Ishikawa (cell line): ENCODE data around the gene TANK.
A peak's percentile ranks its signal among the peaks of the same experiment; 100 is the strongest.

Source experiments
- CEBPB ChIP-seq: IDR thresholded peaks from 2 replicates; pipeline ENCODE4 v1.6.1; 2012
- CREB1 ChIP-seq: IDR thresholded peaks from 2 replicates; pipeline ENCODE4 v1.6.1; 2012; ENCODE audit warnings: low read depth
- EGR1 ChIP-seq: IDR thresholded peaks from 2 replicates; pipeline ENCODE4 v1.6.1; 2012
- EP300 ChIP-seq: IDR thresholded peaks from 2 replicates; pipeline ENCODE4 v1.6.1; 2012; ENCODE audit warnings: borderline replicate concordance
- FOXM1 ChIP-seq: IDR thresholded peaks from 2 replicates; pipeline ENCODE4 v1.6.1; 2012; ENCODE audit warnings: low read depth, borderline replicate concordance
- MAX ChIP-seq: IDR thresholded peaks from 2 replicates; pipeline ENCODE4 v1.6.1; 2012
- NFIC ChIP-seq: IDR thresholded peaks from 2 replicates; pipeline ENCODE4 v1.6.1; 2012
- RAD21 ChIP-seq: IDR thresholded peaks from 2 replicates; pipeline ENCODE4 v1.6.1; 2012; ENCODE audit warnings: low read depth
- REST ChIP-seq: IDR thresholded peaks from 2 replicates; pipeline ENCODE4 v1.6.1; 2012; ENCODE audit warnings: low read depth, mild to moderate bottlenecking
- TAF1 ChIP-seq: IDR thresholded peaks from 2 replicates; pipeline ENCODE4 v1.6.1; 2012; ENCODE audit warnings: low read depth, mild to moderate bottlenecking
- TCF12 ChIP-seq: IDR thresholded peaks from 2 replicates; pipeline ENCODE4 v1.6.1; 2012; ENCODE audit warnings: low read depth
- TEAD4 ChIP-seq: IDR thresholded peaks from 2 replicates; pipeline ENCODE4 v1.6.1; 2012
- YY1 ChIP-seq: IDR thresholded peaks from 2 replicates; pipeline ENCODE4 v1.6.1; 2012; ENCODE audit warnings: low read depth
- ZBTB7A ChIP-seq: IDR thresholded peaks from 2 replicates; pipeline ENCODE4 v1.6.1; 2012; ENCODE audit warnings: low read depth
- TF ChIP-seq, protein P1 (sequence below): IDR thresholded peaks from 2 replicates; pipeline ENCODE4 v1.6.1; 2012

TANK gene

DNA sequence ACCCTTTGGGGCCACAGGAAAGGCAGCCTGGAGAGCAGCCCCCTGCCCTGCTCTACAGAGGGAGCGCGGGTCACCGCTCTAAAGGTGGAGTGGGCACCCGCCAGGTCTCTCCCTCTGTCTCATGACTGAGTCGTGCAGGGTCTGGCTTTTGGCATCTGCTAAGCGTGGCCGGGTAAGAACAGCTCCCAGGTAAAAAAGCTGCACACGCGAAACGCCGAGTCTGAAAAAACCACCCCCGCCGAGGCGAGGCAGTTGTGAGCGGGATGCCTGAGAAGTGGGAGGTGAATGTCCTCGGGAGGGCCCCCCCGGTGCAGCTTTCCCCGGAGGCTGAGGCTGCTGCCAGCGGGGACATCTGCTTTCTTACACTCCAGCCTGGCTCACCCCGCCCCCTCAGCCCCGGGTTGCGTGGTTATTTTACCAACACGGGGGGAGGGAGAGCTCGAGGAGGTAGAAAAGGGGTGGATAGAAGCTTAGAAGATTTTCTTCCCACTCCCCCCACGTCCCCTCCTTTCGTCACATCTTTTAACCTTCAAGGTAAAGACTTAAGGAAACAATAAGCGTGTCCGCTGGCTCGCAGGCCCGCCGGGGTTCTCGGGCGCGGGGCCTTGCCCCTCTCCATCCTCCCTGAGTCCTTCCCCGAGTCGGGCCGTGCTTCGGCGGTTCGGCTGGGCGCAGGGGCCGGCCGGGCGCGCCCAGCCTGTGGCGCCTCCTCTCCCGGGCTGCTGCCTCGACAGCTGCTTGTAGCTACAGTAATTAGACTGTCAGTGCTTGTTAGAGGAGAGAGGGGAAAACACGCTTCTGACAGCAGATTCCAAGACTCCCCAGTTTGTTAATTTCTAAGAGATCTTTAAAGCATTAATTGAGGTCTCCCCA, 77.4 kb downstream of the TANK start:
- peak; percentile 12; the same call in 1 of the 2 replicates for TF ChIP-seq TAF1
- TF ChIP-seq CREB1, result no peak

GRCh38 chr2:161238265-161238559, 78.0 kb downstream of the TANK start:
- TF ChIP-seq, protein P1, sequence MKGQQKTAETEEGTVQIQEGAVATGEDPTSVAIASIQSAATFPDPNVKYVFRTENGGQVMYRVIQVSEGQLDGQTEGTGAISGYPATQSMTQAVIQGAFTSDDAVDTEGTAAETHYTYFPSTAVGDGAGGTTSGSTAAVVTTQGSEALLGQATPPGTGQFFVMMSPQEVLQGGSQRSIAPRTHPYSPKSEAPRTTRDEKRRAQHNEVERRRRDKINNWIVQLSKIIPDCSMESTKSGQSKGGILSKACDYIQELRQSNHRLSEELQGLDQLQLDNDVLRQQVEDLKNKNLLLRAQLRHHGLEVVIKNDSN, result no peak

DNA sequence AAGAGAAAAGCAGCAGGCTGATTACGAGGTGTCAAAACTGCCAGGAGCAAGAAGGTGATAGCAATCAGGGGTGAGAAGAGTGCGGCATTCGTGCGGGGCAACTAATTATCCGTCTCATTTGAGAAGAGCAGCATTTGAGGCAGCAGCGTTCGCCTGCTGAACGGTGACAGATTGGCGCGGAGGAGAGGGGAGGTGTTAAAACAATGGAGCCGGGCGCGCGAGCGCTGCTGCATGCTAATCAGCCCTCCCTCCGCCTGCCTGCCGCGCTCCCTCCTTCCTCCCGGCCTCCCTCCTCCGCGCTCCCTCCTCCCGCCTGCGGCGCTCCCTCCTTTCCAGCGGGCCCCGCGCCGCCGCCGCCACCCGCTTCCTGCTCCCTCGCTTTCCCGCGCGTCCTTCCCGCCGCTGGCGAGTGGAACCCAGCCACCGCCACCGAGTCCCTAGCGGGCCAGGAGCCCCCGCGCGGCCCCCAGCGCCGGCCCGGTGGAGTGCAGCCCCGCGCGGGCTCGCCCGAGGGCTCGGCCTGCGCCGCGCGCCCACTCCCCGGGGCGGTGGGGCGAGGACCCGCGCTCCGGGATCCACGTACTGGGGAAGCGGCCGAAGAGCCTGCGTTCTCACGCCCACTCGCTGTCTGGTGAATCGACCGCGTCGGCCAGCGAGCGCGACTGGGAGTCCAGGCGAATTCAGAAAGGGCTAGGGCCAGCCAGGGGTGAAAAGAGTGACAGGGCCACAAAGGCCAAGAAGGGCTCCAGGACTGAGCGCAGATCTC, 78.5 kb downstream of the TANK start:
- TF ChIP-seq RAD21, result no peak
- TF ChIP-seq EP300, result no peak
- TF ChIP-seq YY1, result peak; percentile 75
- no peak for TF ChIP-seq NFIC
- no peak for TF ChIP-seq FOXM1
- peak; percentile 25 for TF ChIP-seq TCF12
- TF ChIP-seq TAF1, result no peak
- no peak for TF ChIP-seq ZBTB7A
- no peak; the same call in 1 of the 2 replicates for TF ChIP-seq EGR1
- no peak for TF ChIP-seq CREB1
- TF ChIP-seq TEAD4, result 0 out of 2 replicates have a peak, but pooled peaks have one; percentile 18
- no peak for TF ChIP-seq CEBPB
- peak; percentile 92 for TF ChIP-seq MAX

DNA sequence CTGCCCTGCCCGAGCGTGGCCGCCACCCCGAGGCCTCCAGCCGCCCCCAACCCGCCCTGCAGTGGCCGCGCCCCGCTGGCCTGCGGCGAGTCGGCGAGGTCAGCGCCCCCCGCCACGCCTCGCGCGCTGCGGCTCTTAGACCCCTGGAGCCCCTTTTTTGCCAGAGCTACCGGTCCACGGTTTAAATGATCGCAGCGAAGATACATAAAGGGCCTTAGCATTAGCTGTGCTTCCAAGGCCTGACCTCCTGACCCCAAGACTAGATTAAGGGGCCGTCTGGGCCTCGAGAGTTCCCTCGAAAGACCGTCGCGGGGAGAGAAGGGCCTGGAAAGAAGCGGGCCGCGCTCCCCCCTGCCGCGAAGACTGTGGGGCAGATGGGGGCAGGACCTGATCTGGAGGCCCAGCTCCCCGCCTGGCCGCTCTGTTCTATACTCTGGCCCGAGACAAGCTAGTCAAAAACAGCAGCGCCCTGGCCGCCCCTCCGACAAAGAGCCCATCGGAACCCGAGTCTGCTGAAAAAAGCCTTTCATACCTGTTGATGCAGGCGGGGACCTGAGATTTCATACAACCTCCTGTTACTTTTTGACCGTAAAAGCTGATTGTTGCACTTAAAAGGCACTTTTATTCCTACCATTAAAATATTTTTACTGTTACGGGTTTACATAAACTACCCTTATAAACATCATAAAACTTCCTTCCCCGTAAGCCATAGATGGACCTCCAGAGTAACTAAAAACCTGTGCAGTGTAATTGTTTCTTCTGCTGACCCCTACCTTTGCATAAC, 79.3 kb downstream of the TANK start:
- TF ChIP-seq NFIC (no peak), REST (no peak), CEBPB (no peak), YY1 (no peak), TAF1 (no peak), FOXM1 (no peak), RAD21 (no peak), ZBTB7A (no peak), EGR1 (no peak), MAX (no peak), TCF12 (no peak), EP300 (no peak), CREB1 (no peak), TEAD4 (no peak)
- TF ChIP-seq, protein P1, result no peak

DNA sequence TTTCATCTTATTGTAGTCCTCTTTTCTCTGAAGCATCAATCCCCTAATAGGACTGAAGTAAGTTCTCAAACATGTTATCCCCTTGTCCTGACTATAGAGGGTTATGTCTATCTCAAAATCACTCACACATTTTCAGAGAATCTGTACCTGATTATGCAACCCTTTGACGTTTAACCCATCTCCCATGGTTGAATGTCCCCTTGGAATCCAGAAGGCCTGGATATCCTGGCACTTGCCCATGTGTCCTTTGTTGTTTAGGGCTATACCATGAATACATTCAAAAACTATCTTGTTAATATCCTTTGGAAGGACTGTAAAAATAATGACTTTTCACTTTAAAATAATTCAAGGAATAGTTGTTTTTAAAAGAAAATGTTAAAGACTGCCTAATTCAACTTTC, 81.7 kb downstream of the TANK start:
- peak; percentile 61 for TF ChIP-seq TEAD4
- TF ChIP-seq NFIC, result 0 out of 2 replicates have a peak, but pooled peaks have one; percentile 26
- peak; percentile 94 for TF ChIP-seq CEBPB
- no peak for TF ChIP-seq REST
